GM12874 (cell line): Measurements from ENCODE around the gene CCDC15.

Source experiments
- CTCF ChIP-seq: IDR thresholded peaks from 2 replicates; pipeline ENCODE4 v1.5.1; 2011; ENCODE audit warnings: low read depth, mild to moderate bottlenecking, control low read depth, low read length, moderate library complexity; ENCODE audit not compliant: insufficient read depth

Gene CCDC15

GRCh38 chr11:124935548-124936514, 18.2 kb upstream of the CCDC15 start, which contains the start of gene HEPACAM:
Gene HEPACAM, minus strand, starts transcription at chr11:124936047. Its CDS starts 41 bp downstream, at chr11:124936006.
- no peak for TF ChIP-seq CTCF

DNA sequence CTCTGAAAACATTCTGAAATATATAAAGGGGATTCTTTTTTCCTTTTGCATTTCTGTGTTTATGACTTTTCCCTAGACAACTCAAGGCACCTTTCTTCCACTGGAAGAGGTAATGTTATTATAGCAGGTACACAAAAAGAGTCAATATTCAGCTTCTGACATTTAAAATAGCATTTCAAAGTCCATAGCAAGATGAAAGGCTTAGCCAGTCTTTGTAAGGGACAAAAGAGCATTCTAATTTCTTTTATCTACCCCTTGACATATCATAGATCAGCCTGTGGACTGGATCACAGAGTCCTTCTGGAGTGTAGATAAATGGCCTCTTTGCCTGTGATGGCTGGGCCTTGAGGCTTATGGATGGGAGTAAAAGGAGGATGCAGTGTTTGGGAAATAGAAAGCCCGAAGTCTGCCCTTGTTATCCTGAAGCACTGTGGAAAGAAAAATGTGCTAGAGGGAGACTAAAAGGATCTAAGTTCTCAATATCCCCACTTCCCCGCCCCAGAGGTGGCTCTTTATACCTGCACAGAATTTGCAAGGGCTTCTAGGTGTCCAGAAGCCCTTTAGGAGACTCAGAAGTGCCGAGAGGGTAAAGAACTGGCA, 16.6 kb upstream of the CCDC15 start:
- no peak for TF ChIP-seq CTCF

DNA sequence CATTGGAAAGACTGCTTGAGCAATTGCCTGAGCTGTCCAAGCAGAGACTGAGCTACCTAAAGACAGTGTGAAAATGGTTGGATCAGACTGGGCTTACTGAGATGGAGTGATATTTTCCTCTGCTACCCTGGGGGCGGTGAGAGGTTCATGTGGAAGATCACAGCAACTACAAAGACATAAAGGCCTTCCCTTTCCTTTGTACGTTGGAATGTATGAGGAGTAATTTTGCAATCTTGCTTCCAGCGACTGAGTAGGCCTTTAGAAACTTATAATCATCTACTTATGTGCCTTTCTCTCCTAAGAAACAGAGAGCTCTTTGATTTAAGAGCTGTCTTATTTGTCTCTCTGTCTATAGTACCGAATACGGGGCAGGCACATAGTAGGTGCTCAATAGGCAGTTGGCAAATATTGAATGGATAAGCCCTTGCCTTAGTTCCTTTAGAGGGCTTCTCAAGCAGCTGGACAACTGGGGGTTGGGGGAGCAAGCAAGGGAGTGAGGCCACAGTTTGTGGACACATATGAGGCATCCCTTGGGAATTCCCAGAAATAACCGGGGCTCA, 15.7 kb upstream of the CCDC15 start:
- TF ChIP-seq CTCF = no peak

DNA sequence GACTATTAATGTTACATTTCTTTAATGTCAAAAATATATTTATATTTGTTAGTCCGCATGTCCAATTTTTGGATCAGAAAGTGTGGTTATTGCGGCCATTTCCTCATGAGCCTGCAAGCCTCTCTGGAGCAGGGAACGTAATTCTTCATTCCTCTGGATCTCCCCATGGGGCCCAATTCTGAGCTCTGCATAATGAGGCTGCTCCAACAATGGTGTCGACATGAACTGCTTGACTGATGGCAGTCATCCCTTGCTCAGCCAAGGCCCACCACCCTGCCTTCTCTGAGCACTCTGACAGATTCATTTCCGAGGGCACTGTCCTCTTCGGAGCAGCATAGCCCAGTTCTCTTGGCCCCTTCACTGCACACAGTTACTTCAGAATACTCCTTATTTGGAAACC, 15.0 kb upstream of the CCDC15 start:
- TF ChIP-seq CTCF = no peak

- TF ChIP-seq CTCF = no peak
Observed at GRCh38 chr11:124941703-124942102, 12.3 kb upstream of the CCDC15 start.

- no peak for TF ChIP-seq CTCF
Observed at GRCh38 chr11:124942466-124943253, 11.3 kb upstream of the CCDC15 start.

GRCh38 chr11:124943254-124943616, 10.8 kb upstream of the CCDC15 start:
- TF ChIP-seq CTCF = no peak
